ENCODE measurements around the gene CNTNAP2.

The CNTNAP2 gene

DNA sequence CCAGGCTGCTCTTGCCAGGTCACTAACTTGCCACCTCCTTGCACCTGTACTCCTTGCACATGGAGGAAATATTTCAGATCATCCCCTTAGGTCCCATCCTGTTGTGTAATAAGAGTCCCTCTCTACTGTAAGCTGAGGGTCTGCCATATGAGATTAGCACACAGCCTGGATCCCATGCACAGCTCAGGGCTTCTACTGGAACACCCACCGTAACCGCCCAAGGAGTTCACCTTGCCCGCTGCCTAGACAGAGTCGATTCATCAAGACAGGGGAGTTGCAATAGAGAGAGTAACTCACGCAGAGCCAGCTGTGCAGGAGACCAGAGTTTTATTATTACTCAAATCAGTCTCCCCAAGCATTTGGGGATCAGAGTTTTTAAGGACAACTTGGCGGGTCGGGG lies 1779.5 kb downstream of the CNTNAP2 start:
- Histone ChIP-seq H3K27me3 (ENCODE audit: insufficient read depth, low read length) (no peaks in the 10 kb centered on the region), H3K79me2 (ENCODE audit: control insufficient read depth, insufficient read depth, low read length, unreplicated experiment) (no peaks in the 10 kb centered on the region), H2AFZ (ENCODE audit: low read length, unreplicated experiment) (no peak overlapping the region), H3K27ac (ENCODE audit: low read depth, low read length) (no peak overlapping the region), H3K4me3 (ENCODE audit: low read depth, low read length) (no peak overlapping the region), H3K36me3 (ENCODE audit: insufficient read depth, low read length) (no peaks in the 10 kb centered on the region), H3K4me1 (ENCODE audit: control insufficient read depth, insufficient read depth, low read length, unreplicated experiment) (no peaks in the 10 kb centered on the region)

DNA sequence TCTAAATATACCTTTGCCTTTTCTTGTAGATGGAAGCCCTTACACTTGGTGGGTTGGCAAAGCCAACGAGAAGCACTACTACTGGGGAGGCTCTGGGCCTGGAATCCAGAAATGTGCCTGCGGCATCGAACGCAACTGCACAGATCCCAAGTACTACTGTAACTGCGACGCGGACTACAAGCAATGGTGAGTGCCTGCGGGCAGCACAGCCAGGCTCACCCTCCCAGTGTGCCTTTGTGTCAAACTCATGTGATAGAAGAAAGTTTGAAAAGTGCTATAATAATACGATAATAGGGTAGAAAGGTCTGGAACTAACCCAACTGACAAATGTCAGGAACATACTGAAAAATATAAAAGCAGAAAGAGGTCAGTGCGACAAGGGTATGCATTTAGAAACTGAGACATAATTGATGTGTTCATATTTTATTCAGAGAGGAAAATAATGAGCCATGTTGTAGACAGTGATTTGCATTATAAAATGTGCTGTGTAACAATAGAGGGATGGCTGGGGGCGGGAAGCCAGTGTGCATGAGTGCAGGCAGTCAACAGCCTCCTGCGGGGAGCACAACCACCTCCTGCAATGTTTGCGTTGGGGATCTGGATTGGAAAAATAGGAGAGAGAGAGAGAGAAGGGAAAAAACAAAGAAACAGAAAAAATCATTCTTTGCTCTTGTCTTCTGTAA lies 1787.1 kb downstream of the CNTNAP2 start:
- Histone ChIP-seq H3K4me1 (ENCODE audit: control insufficient read depth, insufficient read depth, low read length, unreplicated experiment) (no peaks in the 10 kb centered on the region), H2AFZ (ENCODE audit: low read length, unreplicated experiment) (no peak overlapping the region), H3K36me3 (ENCODE audit: insufficient read depth, low read length) (no peaks in the 10 kb centered on the region), H3K27ac (ENCODE audit: low read depth, low read length) (no peak overlapping the region), H3K79me2 (ENCODE audit: control insufficient read depth, insufficient read depth, low read length, unreplicated experiment) (no peaks in the 10 kb centered on the region), H3K27me3 (ENCODE audit: insufficient read depth, low read length) (no peaks in the 10 kb centered on the region), H3K4me3 (ENCODE audit: low read depth, low read length) (no peak overlapping the region)

DNA sequence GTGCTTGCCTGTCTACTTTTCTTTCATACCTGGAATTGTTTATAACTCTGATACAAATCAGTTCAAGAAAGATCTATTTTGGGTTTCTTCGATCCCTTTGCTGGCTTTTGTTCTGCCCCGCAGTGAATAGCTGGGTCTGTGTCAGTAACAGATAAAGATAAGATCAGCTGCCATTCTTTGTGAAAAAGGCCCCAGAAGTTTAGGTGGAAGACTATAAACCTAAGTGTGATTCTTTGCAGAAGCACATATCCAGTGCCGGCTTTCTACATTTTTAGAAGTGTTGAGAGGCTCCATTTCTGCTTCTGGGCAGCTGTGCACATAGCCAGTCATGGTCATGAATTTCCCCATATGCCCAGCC lies 1787.6 kb downstream of the CNTNAP2 start:
- Histone ChIP-seq H2AFZ (ENCODE audit: low read length, unreplicated experiment) (no peak overlapping the region), H3K4me1 (ENCODE audit: control insufficient read depth, insufficient read depth, low read length, unreplicated experiment) (no peaks in the 10 kb centered on the region), H3K27ac (ENCODE audit: low read depth, low read length) (no peak overlapping the region), H3K79me2 (ENCODE audit: control insufficient read depth, insufficient read depth, low read length, unreplicated experiment) (no peaks in the 10 kb centered on the region), H3K27me3 (ENCODE audit: insufficient read depth, low read length) (no peaks in the 10 kb centered on the region), H3K36me3 (ENCODE audit: insufficient read depth, low read length) (no peaks in the 10 kb centered on the region), H3K4me3 (ENCODE audit: low read depth, low read length) (no peak overlapping the region)

DNA sequence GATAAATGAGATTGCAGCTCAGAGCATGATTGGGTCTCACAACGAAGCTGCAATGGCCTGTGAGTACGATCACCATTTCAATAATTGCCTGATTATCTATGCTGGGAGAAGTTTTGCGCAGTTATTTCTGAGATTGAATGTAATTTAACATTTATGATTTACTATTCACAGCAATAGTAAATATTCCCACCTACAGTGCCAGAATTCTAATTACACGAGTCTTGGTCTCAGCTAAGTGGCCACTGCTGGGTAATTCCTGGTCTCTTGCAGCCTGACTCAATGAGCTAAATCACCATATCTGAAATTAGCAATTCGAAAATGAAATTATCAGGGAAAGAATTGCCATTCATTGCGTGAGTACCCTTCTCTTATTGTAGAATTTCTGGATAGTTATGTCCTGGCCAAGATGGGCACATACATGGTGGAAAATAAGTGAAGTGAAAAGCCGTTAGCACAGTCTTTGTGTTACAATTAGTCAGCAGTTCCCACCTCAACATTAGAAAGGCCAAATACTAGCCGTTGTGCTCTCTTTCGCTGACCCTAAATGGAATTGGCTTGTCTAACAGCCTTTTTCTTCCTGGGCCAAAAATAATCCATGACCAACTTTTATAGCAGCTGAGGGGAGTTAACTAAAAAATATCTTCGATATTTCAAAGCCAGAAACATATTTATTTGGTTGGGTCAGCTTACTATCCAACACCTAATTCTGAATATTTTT lies 1793.0 kb downstream of the CNTNAP2 start:
- H3K4me1 ChIP-seq (ENCODE audit: control insufficient read depth, insufficient read depth, low read length, unreplicated experiment) = no peaks in the 10 kb centered on the region
- no peak overlapping the region for H3K4me3 ChIP-seq (ENCODE audit: low read depth, low read length)
- no peak overlapping the region for H2AFZ ChIP-seq (ENCODE audit: low read length, unreplicated experiment)
- no peaks in the 10 kb centered on the region for H3K36me3 ChIP-seq (ENCODE audit: insufficient read depth, low read length)
- H3K79me2 ChIP-seq (ENCODE audit: control insufficient read depth, insufficient read depth, low read length, unreplicated experiment) = no peaks in the 10 kb centered on the region
- no peaks in the 10 kb centered on the region for H3K27me3 ChIP-seq (ENCODE audit: insufficient read depth, low read length)
- no peak overlapping the region for H3K27ac ChIP-seq (ENCODE audit: low read depth, low read length)

DNA sequence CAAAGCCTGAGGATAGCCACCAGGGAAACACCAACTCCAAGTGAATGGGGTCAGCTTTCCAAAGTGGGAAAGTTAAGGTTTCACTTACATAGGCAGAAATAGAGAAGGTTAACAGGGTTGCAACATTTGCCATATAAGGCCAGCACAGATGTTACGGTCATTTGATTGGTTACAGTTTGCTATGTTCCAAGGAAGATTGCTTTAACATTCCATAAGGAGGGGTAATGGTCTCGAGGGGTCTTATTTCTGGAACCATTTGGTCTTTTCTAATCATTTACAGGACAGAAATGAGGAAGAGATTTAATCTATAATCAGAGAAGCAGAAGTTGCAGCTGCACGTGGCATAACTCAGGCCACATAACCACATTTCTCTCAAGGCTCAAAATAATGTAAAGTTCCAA lies 1794.6 kb downstream of the CNTNAP2 start:
- Histone ChIP-seq H3K4me1 (ENCODE audit: control insufficient read depth, insufficient read depth, low read length, unreplicated experiment) (no peaks in the 10 kb centered on the region), H3K27ac (ENCODE audit: low read depth, low read length) (no peak overlapping the region), H3K36me3 (ENCODE audit: insufficient read depth, low read length) (no peaks in the 10 kb centered on the region), H3K4me3 (ENCODE audit: low read depth, low read length) (no peak overlapping the region), H2AFZ (ENCODE audit: low read length, unreplicated experiment) (no peak overlapping the region), H3K27me3 (ENCODE audit: insufficient read depth, low read length) (no peaks in the 10 kb centered on the region), H3K79me2 (ENCODE audit: control insufficient read depth, insufficient read depth, low read length, unreplicated experiment) (no peaks in the 10 kb centered on the region)

DNA sequence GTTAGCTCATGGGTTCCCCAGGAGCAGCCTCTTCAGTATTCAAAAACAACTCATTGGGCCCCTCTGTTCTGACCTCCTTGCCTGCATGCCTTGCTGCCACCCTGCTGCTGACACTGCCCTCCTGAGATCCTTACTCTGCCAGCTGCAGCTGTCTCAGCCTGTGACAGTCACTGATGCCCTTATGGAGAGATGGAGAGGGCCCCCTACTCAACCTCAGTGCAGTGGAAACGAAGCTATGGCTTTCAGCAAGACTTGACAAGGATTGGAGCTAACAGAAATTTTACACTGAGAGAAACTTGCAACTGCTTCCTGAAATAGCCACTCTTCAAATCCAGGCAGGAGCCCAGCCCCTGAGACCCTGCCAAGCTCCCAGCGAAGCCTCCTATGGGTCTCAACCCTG lies 1795.7 kb downstream of the CNTNAP2 start:
- Histone ChIP-seq H3K36me3 (ENCODE audit: insufficient read depth, low read length) (no peaks in the 10 kb centered on the region), H3K79me2 (ENCODE audit: control insufficient read depth, insufficient read depth, low read length, unreplicated experiment) (no peaks in the 10 kb centered on the region), H3K27ac (ENCODE audit: low read depth, low read length) (no peak overlapping the region), H2AFZ (ENCODE audit: low read length, unreplicated experiment) (no peak overlapping the region), H3K4me3 (ENCODE audit: low read depth, low read length) (no peak overlapping the region), H3K27me3 (ENCODE audit: insufficient read depth, low read length) (no peaks in the 10 kb centered on the region), H3K4me1 (ENCODE audit: control insufficient read depth, insufficient read depth, low read length, unreplicated experiment) (no peaks in the 10 kb centered on the region)

DNA sequence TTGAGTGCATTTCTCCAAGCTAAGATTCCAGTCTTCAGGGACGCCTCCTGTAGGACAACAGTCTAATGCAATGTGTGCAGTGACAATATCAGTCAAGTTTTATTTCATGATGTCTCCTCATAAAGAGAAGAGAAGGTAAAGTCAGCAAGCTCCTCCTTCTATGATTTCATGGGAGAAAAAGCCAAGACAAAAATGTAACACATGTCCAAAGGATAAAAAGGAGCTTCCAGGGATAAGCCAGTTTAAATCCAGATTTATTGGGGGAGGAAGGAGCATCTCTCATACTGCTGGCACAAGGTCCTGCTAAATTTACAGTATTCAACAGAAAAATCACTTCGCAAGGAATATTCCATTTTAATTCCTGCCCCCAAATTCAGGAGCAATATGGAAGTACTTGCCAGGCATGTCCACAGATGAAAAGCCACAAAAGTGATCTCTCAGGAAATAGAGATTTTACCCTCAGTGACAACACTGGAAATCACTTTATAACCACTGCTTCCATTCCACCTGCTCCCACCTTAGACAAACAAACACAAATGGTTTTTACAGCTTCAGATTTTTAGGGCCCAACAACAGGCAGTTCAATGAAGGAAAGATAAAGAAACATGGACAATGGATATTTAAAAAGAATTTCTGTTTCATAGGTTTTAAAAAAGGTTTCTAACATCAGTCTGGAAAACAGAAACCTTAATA lies 1796.5 kb downstream of the CNTNAP2 start:
- no peak overlapping the region for H3K27ac ChIP-seq (ENCODE audit: low read depth, low read length)
- no peak overlapping the region for H2AFZ ChIP-seq (ENCODE audit: low read length, unreplicated experiment)
- H3K27me3 ChIP-seq (ENCODE audit: insufficient read depth, low read length) = no peaks in the 10 kb centered on the region
- no peak overlapping the region for H3K4me3 ChIP-seq (ENCODE audit: low read depth, low read length)
- H3K36me3 ChIP-seq (ENCODE audit: insufficient read depth, low read length) = no peaks in the 10 kb centered on the region
- no peaks in the 10 kb centered on the region for H3K4me1 ChIP-seq (ENCODE audit: control insufficient read depth, insufficient read depth, low read length, unreplicated experiment)
- H3K79me2 ChIP-seq (ENCODE audit: control insufficient read depth, insufficient read depth, low read length, unreplicated experiment) = no peaks in the 10 kb centered on the region

DNA sequence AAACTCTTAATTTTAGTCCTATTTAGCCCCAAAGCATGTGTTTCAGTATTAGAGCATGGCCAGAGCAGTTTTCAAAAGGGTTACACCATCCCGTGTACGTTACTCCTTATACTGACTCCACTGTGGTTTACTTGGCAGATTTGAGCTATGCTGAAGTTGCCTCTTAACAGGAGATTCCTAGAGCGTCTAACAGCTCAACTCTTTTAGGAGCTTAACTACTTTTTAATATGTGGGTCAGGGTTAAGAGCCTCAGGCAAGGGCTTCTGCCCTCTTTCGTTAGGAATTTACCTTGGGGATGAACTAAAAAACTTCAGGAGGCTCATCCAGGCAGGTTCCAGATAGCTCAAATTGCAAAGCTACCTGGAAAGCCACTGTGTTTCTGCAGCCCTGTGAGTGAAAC lies 1799.2 kb downstream of the CNTNAP2 start:
- Histone ChIP-seq H3K27ac (ENCODE audit: low read depth, low read length) (no peak overlapping the region), H3K4me1 (ENCODE audit: control insufficient read depth, insufficient read depth, low read length, unreplicated experiment) (no peaks in the 10 kb centered on the region), H3K36me3 (ENCODE audit: insufficient read depth, low read length) (no peaks in the 10 kb centered on the region), H3K4me3 (ENCODE audit: low read depth, low read length) (no peak overlapping the region), H2AFZ (ENCODE audit: low read length, unreplicated experiment) (no peak overlapping the region), H3K79me2 (ENCODE audit: control insufficient read depth, insufficient read depth, low read length, unreplicated experiment) (no peaks in the 10 kb centered on the region), H3K27me3 (ENCODE audit: insufficient read depth, low read length) (no peaks in the 10 kb centered on the region)

DNA sequence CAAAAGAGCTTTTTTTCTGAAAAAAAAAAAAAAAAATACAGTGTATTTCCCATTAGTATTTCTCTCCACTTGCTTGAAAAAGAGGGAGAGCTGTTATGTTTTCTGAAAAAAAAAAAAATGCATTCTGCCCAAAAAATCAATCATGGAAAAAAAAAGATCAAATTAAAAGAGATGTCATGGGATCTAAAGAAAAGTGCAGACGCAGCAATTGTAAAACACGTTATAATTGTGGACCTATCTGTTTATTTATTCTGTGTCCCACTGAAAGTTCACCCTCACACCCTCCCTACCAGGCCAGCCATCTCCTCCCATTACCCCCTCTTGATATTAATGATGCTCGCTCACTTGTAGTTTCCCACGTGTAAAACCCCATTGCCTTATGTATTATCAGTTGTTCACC lies 1800.0 kb downstream of the CNTNAP2 start:
- H3K27me3 ChIP-seq (ENCODE audit: insufficient read depth, low read length) = no peaks in the 10 kb centered on the region
- no peak overlapping the region for H3K4me3 ChIP-seq (ENCODE audit: low read depth, low read length)
- H2AFZ ChIP-seq (ENCODE audit: low read length, unreplicated experiment) = no peak overlapping the region
- no peaks in the 10 kb centered on the region for H3K36me3 ChIP-seq (ENCODE audit: insufficient read depth, low read length)
- no peak overlapping the region for H3K27ac ChIP-seq (ENCODE audit: low read depth, low read length)
- H3K79me2 ChIP-seq (ENCODE audit: control insufficient read depth, insufficient read depth, low read length, unreplicated experiment) = no peaks in the 10 kb centered on the region
- no peaks in the 10 kb centered on the region for H3K4me1 ChIP-seq (ENCODE audit: control insufficient read depth, insufficient read depth, low read length, unreplicated experiment)

DNA sequence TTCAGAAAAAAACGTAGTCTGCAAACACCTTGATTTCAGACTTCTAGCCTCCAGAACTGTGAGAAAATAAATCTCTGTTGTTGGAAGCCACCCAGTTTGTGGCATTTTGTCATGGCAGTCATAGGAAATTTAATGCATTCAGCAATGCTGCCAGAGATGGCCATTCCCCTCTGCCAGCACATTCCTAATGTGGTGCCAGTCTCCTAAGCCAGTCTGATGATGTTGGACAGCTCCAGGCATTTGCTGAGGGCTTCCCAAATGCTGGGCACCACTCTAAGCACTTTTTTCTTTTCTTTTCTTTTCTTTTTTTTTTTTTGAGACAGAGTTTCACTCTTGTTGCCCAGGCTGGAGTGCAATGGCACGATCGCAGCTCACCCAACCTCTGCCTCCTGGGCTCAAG lies 1807.2 kb downstream of the CNTNAP2 start:
- Histone ChIP-seq H3K4me1 (ENCODE audit: control insufficient read depth, insufficient read depth, low read length, unreplicated experiment) (no peaks in the 10 kb centered on the region), H3K27me3 (ENCODE audit: insufficient read depth, low read length) (no peaks in the 10 kb centered on the region), H2AFZ (ENCODE audit: low read length, unreplicated experiment) (no peak overlapping the region), H3K27ac (ENCODE audit: low read depth, low read length) (no peak overlapping the region), H3K4me3 (ENCODE audit: low read depth, low read length) (no peak overlapping the region), H3K79me2 (ENCODE audit: control insufficient read depth, insufficient read depth, low read length, unreplicated experiment) (no peaks in the 10 kb centered on the region), H3K36me3 (ENCODE audit: insufficient read depth, low read length) (no peaks in the 10 kb centered on the region)

DNA sequence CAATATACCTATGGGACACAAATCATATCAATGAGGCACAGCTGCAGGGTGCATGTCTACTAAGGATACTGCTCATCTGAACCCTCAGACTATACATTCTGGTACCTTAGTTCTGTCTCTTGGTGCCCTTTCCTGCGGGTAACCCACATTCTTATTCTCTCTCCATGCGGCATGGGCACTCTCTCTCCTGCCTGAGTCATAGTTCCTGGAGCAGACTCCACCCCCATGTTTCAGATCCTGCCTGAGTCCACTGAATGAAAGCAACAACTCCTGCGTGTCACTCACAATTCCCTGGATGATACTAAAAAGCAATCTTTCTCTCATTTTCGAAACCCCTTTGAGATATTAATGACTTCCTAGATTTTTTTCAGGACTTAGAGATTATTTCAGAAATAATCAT lies 1820.8 kb downstream of the CNTNAP2 start:
- no peaks in the 10 kb centered on the region for H3K79me2 ChIP-seq (ENCODE audit: control insufficient read depth, insufficient read depth, low read length, unreplicated experiment)
- H3K36me3 ChIP-seq (ENCODE audit: insufficient read depth, low read length) = no peaks in the 10 kb centered on the region
- H3K27ac ChIP-seq (ENCODE audit: low read depth, low read length) = no peak overlapping the region
- H3K27me3 ChIP-seq (ENCODE audit: insufficient read depth, low read length) = no peaks in the 10 kb centered on the region
- H3K4me1 ChIP-seq (ENCODE audit: control insufficient read depth, insufficient read depth, low read length, unreplicated experiment) = no peaks in the 10 kb centered on the region
- no peak overlapping the region for H2AFZ ChIP-seq (ENCODE audit: low read length, unreplicated experiment)
- H3K4me3 ChIP-seq (ENCODE audit: low read depth, low read length) = no peak overlapping the region
